Heart right ventricle (tissue), 16 donors: ENCODE measurements around the gene ALMS1. TPM values are rescaled to one million over a fixed set of nuclear protein-coding genes. Genes with fewer than 3 reads are reported as not detected.

Source experiments
- ATAC-seq, 8 donors: fragments of 200-7000 bp; cut with Tn5 transposase; one replicate each; pipeline ENCODE4 v1.9.1; 2020; ENCODE audit warnings: mild to moderate bottlenecking in 8 of 8, moderate library complexity in 8 of 8, moderate number of reproducible peaks in 1 of 8
- DNase-seq, 2 donors: peaks; one replicate each; pipeline ENCODE4 v3.0.0-alpha.2; 2020
- H3K27ac ChIP-seq, 10 donors: fragments of 200-600 bp; sonication (generic) in 2 of 10; one replicate each; pipeline versions ENCODE4 v1.5.0 to v1.8.0; 2020 to 2022; ENCODE audit warnings: mild to moderate bottlenecking in 3 of 10
- H3K27me3 ChIP-seq, 7 donors: fragments of 200-600 bp; one replicate each; pipeline ENCODE4 v1.8.0; 2021 to 2022; ENCODE audit warnings: mild to moderate bottlenecking in 2 of 7
- H3K36me3 ChIP-seq, 9 donors: fragments of 200-600 bp; sonication (generic) in 1 of 9; one replicate each; pipeline versions ENCODE4 v1.5.0 to v1.8.0; 2020 to 2022; ENCODE audit warnings: mild to moderate bottlenecking in 2 of 9
- H3K4me1 ChIP-seq, 9 donors: fragments of 200-600 bp; sonication (generic) in 1 of 9; one replicate each; pipeline versions ENCODE4 v1.5.0 to v1.8.0; 2020 to 2022; ENCODE audit warnings: mild to moderate bottlenecking in 4 of 9
- H3K4me3 ChIP-seq, 10 donors: fragments of 200-600 bp; sonication (generic) in 2 of 10; one replicate each; pipeline versions ENCODE4 v1.5.0 to v1.8.0; 2020 to 2022; ENCODE audit warnings: mild to moderate bottlenecking in 7 of 10, moderate library complexity in 2 of 10
- H3K9me3 ChIP-seq, 11 donors: fragments of 200-600 bp in 10 of 11; sonication (generic) in 2 of 11; one replicate each; pipeline versions ENCODE4 v1.5.0 to v1.8.0; 2013 to 2022; ENCODE audit warnings: mild to moderate bottlenecking in 2 of 11, control low read depth in 1 of 11, moderate library complexity in 1 of 11
- CTCF ChIP-seq, 9 donors: fragments of 200-600 bp; sonication (generic) in 2 of 9; IDR thresholded peaks; one replicate each; pipeline versions ENCODE4 v1.5.0 to v1.8.0; 2021 to 2022; ENCODE audit warnings: antibody characterized with exemption in 9 of 9, mild to moderate bottlenecking in 5 of 9, moderate library complexity in 1 of 9
- WGBS, 2 donors: extraction: QIAGEN DNeasy Blood & Tissue Kit; methylation state at CpG; one replicate each; pipeline ENCODE4 v1.1.7; 2013; ENCODE audit warnings: inconsistent platforms in 1 of 2; 5-methylcytosine and 5-hydroxymethylcytosine counted together
- intact Hi-C, 10 donors: fragments of 100-400 bp; cut with DNase I; formaldehyde crosslinking; loops; one replicate each; pipeline versions ENCODE4 v1.11.1 to v1.14.2; 2022
- polyA plus RNA-seq, 2 donors: library from polyadenylated mRNA; stranded (reverse); fragments of 200-250 nt; gene quantifications; one replicate each; pipeline ENCODE4 v1.2.3, GENCODE V29; 2013
- total RNA-seq, 10 donors: library from RNA; stranded (reverse); fragmentation: NEBNext Ultra II Directional in 3 of 10; extraction: Animal tissue kit (Norgen Biotek cat#: 25700) in 3 of 10; gene quantifications; one replicate each; pipeline versions ENCODE4 v1.2.1 to v1.2.4, GENCODE V29; 2021 to 2023
- donor health status: Arrhythmogenic right ventricular cardiomyopathy.
- donor health status: ischemic (EF 13 %, LVEDD 7.1; RV severe dilation, severe dysfunction).
- donor health status: healthy with polysubstance abuse.
- donor health status: DM: no; HTN: yes; CAD: no.
- donor health status: DM: no; HTN: no; CAD: no.
- donor health status: ischemic (EF 25% LVEDD 6.9; RV normal size, moderate dysfunction).
- donor health status: ischemic (EF 25% LVEDD 5.7; RV mildly dilated, moderate dysfunction).
- donor health status: healthy.
- donor health status: DM: yes; HTN: yes; CAD: no.
- donor health status: Ischemic cardiomyopathy.
- donor health status: ischemic (EF 35%, LVEDD 5.7; RV mildly dilated, moderate dysfunction).
- donor health status: nonischemic (EF 11% LVEDD 7.7; RV severe dilation, severe dysfunction).
- donor health status: DM: yes; HTN: yes; CAD: no.
- donor health status: PGD.
- donor health status: ischemic (EF 29% LVEDD 5.4; RV normal size, mild dysfunction).
- donor health status: nonischemic (EF 23%, LVEDD 6.1; RV moderate dilation, normal function).

Gene ALMS1
- total and polyA plus RNA-seq, 12 donors, result 3.8 to 16.9 (median 9.7) TPM

GRCh38 chr2:73487112-73487657 is 101.5 kb downstream of the ALMS1 start:
- TF ChIP-seq CTCF (IDR thresholded peaks at IDR 0.05), result no peak
- DNase-seq (no peak), ATAC-seq (no peak)
- no peaks in the 10 kb centered on the region for H3K9me3 ChIP-seq
- no peak overlapping the region for H3K4me3 ChIP-seq
- H3K4me1 ChIP-seq, result no peaks in the 10 kb centered on the region
- H3K27me3 ChIP-seq, result no peaks in the 10 kb centered on the region
- peaks cover 0 to 40% (median 28%) of the 10 kb centered on the region in 9 donors for H3K36me3 ChIP-seq
- 97 to 99% methylated on average over 8 of the region's 8 CpGs for WGBS, 2 donors
- no peak overlapping the region for H3K27ac ChIP-seq
- intact Hi-C loops, result loop anchor here in 1 of 10 donors (10.0 kb wide), 1 partner anchor 2002 kb away; no protein-coding TSS in a partner anchor

DNA sequence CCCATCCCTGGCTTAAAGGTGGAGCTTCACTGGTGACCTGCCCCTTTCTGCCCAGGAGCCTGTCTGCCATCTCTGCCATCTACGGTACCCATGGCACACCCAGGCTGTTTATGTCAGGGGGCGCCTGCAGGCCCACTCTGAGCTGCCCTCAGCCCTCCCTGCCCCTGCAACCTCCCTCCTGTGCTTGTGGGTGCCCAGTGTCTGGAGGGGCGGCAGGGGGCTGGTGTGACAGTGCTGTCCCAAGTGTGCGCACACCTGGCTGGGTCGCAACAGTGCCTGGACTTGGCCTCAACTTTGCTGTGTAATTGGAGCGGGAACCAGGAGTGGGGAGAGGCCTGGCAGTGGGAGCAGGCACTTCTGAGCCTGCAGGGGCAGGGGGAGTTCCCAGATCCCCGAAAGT is 102.4 kb downstream of the ALMS1 start:
- peaks cover 0 to 43% (median 28%) of the 10 kb centered on the region in 9 donors for H3K36me3 ChIP-seq
- no peak for DNase-seq
- 98 to 100% methylated on average over 7 of the region's 7 CpGs for WGBS, 2 donors

DNA sequence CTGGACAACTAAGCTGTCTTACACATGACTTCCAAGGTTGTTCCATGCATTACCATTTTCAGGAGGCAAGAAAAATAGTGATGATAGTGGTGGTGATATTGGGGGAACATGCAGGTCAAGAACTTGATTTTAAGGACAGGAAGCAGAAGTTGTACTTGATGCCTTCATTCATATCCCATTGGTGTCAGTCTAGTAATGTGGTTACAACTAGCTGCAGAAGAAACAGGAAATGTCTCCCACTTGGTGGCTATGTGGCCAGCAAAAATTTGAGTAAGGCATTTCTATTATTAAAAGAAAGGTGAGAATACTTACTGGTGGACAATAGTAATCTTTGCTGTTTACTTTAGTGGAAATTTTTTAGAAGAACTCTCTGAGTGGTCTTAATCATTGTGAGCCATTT is 103.4 kb downstream of the ALMS1 start:
- TF ChIP-seq CTCF (IDR thresholded peaks at IDR 0.05), result no peak
- H3K9me3 ChIP-seq, result no peaks in the 10 kb centered on the region

More for the DNA sequence above, 102.4 kb downstream of the ALMS1 start:
- no peaks in the 10 kb centered on the region for H3K4me1 ChIP-seq
- ATAC-seq, result peak in 1 of 8 donors; percentile 34
- no peak overlapping the region for H3K27ac ChIP-seq
- intact Hi-C loops, result loop anchor here in 1 of 10 donors (10.0 kb wide), 1 partner anchor 2003 kb away; no protein-coding TSS in a partner anchor
- H3K4me3 ChIP-seq, result no peak overlapping the region
- no peak for TF ChIP-seq CTCF (IDR thresholded peaks at IDR 0.05)
- H3K9me3 ChIP-seq, result no peaks in the 10 kb centered on the region
- no peaks in the 10 kb centered on the region for H3K27me3 ChIP-seq

DNA sequence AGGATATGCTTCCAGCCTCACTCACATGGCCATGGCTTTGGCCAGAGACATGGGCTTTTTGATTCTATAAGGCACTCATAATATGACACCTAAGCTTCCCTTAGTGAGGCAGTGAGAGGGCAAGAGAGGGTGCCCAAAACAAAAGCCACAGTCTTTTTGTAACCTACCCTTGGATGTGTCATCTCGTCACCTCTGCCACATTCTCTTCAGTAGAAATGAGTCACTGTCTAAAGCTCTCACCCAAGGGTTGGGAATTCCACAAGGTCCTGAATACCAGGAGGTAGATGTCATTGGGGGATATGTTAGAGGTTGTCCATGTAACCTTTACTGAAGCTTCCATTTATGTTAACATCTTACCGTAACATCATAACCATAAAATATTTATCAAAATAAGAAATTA is 108.4 kb downstream of the ALMS1 start:
- TF ChIP-seq CTCF (IDR thresholded peaks at IDR 0.05), result no peak
- H3K27me3 ChIP-seq, result no peaks in the 10 kb centered on the region
- H3K4me1 ChIP-seq, result no peaks in the 10 kb centered on the region
- ATAC-seq, result no peak
- H3K27ac ChIP-seq, result no peak overlapping the region
- DNase-seq, result no peak
- 95 to 96% methylated on average over 2 of the region's 2 CpGs for WGBS, 2 donors
- H3K9me3 ChIP-seq, result no peaks in the 10 kb centered on the region
- H3K4me3 ChIP-seq, result no peak overlapping the region
- intact Hi-C loops, result no loop called here
- H3K36me3 ChIP-seq, result peaks cover 0 to 33% (median 16%) of the 10 kb centered on the region in 9 donors

More for the DNA sequence above, 103.4 kb downstream of the ALMS1 start:
- H3K27me3 ChIP-seq, result no peaks in the 10 kb centered on the region
- H3K36me3 ChIP-seq, result peaks cover 0 to 43% (median 28%) of the 10 kb centered on the region in 9 donors
- H3K27ac ChIP-seq, result no peak overlapping the region
- no peaks in the 10 kb centered on the region for H3K4me1 ChIP-seq
- intact Hi-C loops, result loop anchor here in 1 of 10 donors (10.0 kb wide), 1 partner anchor 2004 kb away; no protein-coding TSS in a partner anchor
- DNase-seq (no peak), ATAC-seq (no peak)
- no peak overlapping the region for H3K4me3 ChIP-seq
